GM20000 (cell line): ENCODE data around the gene KCNJ6.

Source experiments
- DNase-seq: peaks from one replicate; pipeline ENCODE4 v3.0.0; 2012; ENCODE audit warnings: low spot score
- CTCF ChIP-seq: IDR thresholded peaks from 2 replicates; pipeline ENCODE4 v1.5.1; 2012; ENCODE audit warnings: mild to moderate bottlenecking, control low read depth; ENCODE audit errors: extremely low read depth, missing control alignments

The KCNJ6 gene

GRCh38 chr21:37574751-37575150 is 341.5 kb downstream of the KCNJ6 start:
- no peak for DNase-seq
- TF ChIP-seq CTCF: no peak

GRCh38 chr21:37574316-37574715 is 341.9 kb downstream of the KCNJ6 start:
- no peak for TF ChIP-seq CTCF
- no peak for DNase-seq

GRCh38 chr21:37571442-37571841 is 344.8 kb downstream of the KCNJ6 start:
- DNase-seq: no peak
- no peak for TF ChIP-seq CTCF

GRCh38 chr21:37568916-37569315 is 347.3 kb downstream of the KCNJ6 start:
- no peak for DNase-seq
- TF ChIP-seq CTCF: no peak

GRCh38 chr21:37568415-37568814 is 347.8 kb downstream of the KCNJ6 start:
- DNase-seq: no peak
- no peak for TF ChIP-seq CTCF

GRCh38 chr21:37566790-37567615 is 349.3 kb downstream of the KCNJ6 start:
- no peak for DNase-seq
- TF ChIP-seq CTCF: no peak

GRCh38 chr21:37565530-37566223 is 350.6 kb downstream of the KCNJ6 start:
- TF ChIP-seq CTCF: no peak
- no peak for DNase-seq
